Measurements from ENCODE around the gene KCNH2. TPM values are rescaled to one million over a fixed set of nuclear protein-coding genes. Genes with fewer than 3 reads are reported as not detected.

Gene KCNH2
- total RNA-seq, 1 donor from 2014 or later = 1.9 TPM

DNA sequence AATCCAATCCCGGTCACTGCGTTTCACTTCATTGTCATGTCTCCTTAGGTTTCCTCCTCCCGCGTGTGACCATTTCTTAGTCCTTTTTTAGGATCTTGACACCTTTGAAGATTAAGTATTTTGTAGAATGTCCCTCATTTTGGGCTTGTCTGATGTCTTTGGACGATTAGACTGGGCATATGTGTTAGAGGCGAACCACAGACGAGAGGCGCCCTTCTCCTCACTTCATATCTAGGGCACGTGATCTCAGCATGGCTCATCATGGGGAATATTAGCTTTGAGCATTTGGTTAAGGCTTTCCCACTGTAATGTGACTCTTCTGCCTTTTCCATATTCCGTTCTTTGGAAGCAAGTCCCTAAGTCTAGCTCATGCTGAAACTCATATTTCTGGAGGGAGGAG lies 59.0 kb downstream of the KCNH2 start:
- no peak overlapping the region for H3K4me3 ChIP-seq (ENCODE audit: low read depth, low read length)
- TF ChIP-seq, protein P1, sequence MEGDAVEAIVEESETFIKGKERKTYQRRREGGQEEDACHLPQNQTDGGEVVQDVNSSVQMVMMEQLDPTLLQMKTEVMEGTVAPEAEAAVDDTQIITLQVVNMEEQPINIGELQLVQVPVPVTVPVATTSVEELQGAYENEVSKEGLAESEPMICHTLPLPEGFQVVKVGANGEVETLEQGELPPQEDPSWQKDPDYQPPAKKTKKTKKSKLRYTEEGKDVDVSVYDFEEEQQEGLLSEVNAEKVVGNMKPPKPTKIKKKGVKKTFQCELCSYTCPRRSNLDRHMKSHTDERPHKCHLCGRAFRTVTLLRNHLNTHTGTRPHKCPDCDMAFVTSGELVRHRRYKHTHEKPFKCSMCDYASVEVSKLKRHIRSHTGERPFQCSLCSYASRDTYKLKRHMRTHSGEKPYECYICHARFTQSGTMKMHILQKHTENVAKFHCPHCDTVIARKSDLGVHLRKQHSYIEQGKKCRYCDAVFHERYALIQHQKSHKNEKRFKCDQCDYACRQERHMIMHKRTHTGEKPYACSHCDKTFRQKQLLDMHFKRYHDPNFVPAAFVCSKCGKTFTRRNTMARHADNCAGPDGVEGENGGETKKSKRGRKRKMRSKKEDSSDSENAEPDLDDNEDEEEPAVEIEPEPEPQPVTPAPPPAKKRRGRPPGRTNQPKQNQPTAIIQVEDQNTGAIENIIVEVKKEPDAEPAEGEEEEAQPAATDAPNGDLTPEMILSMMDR (conservative IDR thresholded peaks at IDR 0.05; ENCODE audit: low read depth, low read length) = no peak
- DNase-seq (ENCODE audit: low read depth) = no peak

GRCh38 chr7:150918378-150918777 lies 59.7 kb downstream of the KCNH2 start:
- TF ChIP-seq, protein P1 (conservative IDR thresholded peaks at IDR 0.05; ENCODE audit: low read depth, low read length) = no peak
- no peak overlapping the region for H3K4me3 ChIP-seq (ENCODE audit: low read depth, low read length)
- DNase-seq (ENCODE audit: low read depth) = no peak

- TF ChIP-seq, protein P1 (conservative IDR thresholded peaks at IDR 0.05; ENCODE audit: low read depth, low read length) = no peak
- DNase-seq (ENCODE audit: low read depth) = no peak
- H3K4me3 ChIP-seq (ENCODE audit: low read depth, low read length) = no peak overlapping the region
Observed at GRCh38 chr7:150917969-150918368, 60.2 kb downstream of the KCNH2 start.

- H3K4me3 ChIP-seq (ENCODE audit: low read depth, low read length) = no peak overlapping the region
- TF ChIP-seq, protein P1 (conservative IDR thresholded peaks at IDR 0.05; ENCODE audit: low read depth, low read length) = no peak
- DNase-seq (ENCODE audit: low read depth) = no peak
Observed at GRCh38 chr7:150916670-150917069, 61.5 kb downstream of the KCNH2 start.

DNA sequence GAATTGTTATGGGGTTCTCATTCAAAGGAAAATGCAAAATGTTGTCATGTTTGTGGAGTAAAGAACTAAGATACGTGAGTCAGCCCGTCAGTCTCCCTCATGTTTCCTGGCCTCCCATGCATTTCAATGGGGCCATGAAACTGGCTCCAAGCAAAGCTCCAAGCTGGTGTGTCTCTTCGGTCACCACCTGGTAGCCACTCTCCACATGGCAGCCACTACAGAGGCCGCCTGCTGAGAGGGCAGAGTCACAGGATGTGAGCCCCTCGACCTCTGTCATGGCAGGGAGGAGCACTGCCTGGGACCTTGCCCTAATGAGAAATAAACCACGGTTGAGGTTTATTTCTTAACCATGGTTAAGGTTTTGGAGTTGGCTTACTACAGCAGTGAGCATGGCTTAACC lies 63.2 kb downstream of the KCNH2 start:
- TF ChIP-seq, protein P1 (conservative IDR thresholded peaks at IDR 0.05; ENCODE audit: low read depth, low read length) = no peak
- no peak overlapping the region for H3K4me3 ChIP-seq (ENCODE audit: low read depth, low read length)
- DNase-seq (ENCODE audit: low read depth) = no peak

DNA sequence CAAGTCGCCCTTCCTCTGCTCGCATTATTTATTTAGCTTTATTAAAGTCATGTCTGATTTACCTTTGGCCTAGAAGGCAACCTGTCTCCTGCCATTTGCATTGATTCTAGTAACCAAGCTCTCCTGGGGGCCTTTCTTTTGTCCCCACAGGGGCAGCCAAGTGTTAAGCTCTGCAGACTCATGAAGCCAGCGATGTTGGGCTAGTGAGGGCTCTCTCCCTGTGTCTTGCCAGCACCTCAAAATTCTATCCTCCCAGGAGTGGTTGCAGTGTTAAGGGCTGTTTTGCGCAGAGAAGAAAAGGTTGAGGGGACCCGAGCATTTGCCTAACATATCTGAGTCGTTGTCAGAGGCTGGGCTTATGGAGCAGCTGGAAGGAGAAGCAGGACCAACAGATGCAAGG lies 63.9 kb downstream of the KCNH2 start:
- H3K4me3 ChIP-seq (ENCODE audit: low read depth, low read length) = no peak overlapping the region
- TF ChIP-seq, protein P1 (conservative IDR thresholded peaks at IDR 0.05; ENCODE audit: low read depth, low read length) = no peak
- DNase-seq (ENCODE audit: low read depth) = no peak

- no peak overlapping the region for H3K4me3 ChIP-seq (ENCODE audit: low read depth, low read length)
- TF ChIP-seq, protein P1 (conservative IDR thresholded peaks at IDR 0.05; ENCODE audit: low read depth, low read length) = no peak
- no peak for DNase-seq (ENCODE audit: low read depth)
Observed at GRCh38 chr7:150912427-150912826, 65.7 kb downstream of the KCNH2 start.
